Right lobe of liver (tissue), 6 donors: ENCODE data around the gene PDCD4. TPM values are rescaled to one million over a fixed set of nuclear protein-coding genes. Genes with fewer than 3 reads are reported as not detected.

ENCODE experiments used
- ATAC-seq, 4 donors: fragments of 200-7000 bp; cut with Tn5 transposase; one replicate each; pipeline ENCODE4 v1.9.1; 2020; ENCODE audit warnings: mild to moderate bottlenecking in 4 of 4, moderate library complexity in 4 of 4
- DNase-seq, 3 donors: peaks; one replicate each; pipeline ENCODE4 v3.0.0-alpha.2; 2020
- H3K27ac ChIP-seq, 3 donors: fragments of 200-600 bp; one replicate each; pipeline ENCODE4 v1.8.0; 2022
- H3K27me3 ChIP-seq, 2 donors: fragments of 200-600 bp; one replicate each; pipeline ENCODE4 v1.8.0; 2022
- H3K36me3 ChIP-seq, 4 donors: fragments of 200-600 bp; sonication (generic) in 1 of 4; one replicate each; pipeline versions ENCODE4 v1.5.1 to v1.8.0; 2017 to 2022; ENCODE audit warnings: control low read depth in 1 of 4
- H3K4me1 ChIP-seq, 4 donors: fragments of 200-600 bp; sonication (generic) in 1 of 4; one replicate each; pipeline versions ENCODE4 v1.5.1 to v1.8.0; 2017 to 2022; ENCODE audit warnings: control low read depth in 1 of 4
- H3K4me3 ChIP-seq, 3 donors: fragments of 200-600 bp; one replicate each; pipeline ENCODE4 v1.8.0; 2022
- H3K9me3 ChIP-seq, 4 donors: fragments of 200-600 bp; sonication (generic) in 1 of 4; one replicate each; pipeline versions ENCODE4 v1.5.1 to v1.8.0; 2017 to 2022; ENCODE audit warnings: control low read depth in 1 of 4
- POLR2A ChIP-seq: fragments of 450-650 bp; IDR thresholded peaks from one replicate; pipeline ENCODE4 v1.6.1; 2017; ENCODE audit warnings: antibody characterized with exemption, mild to moderate bottlenecking
- WGBS: methylation state at CpG from one replicate; pipeline ENCODE4 v1.1.6; 2018; ENCODE audit warnings: low coverage, low lambda C conversion rate; ENCODE audit not compliant: insufficient coverage; ENCODE audit errors: missing lambda C conversion rate; 5-methylcytosine and 5-hydroxymethylcytosine counted together
- intact Hi-C, 2 donors: fragments of 100-400 bp; cut with DNase I; formaldehyde crosslinking; loops; one replicate each; pipeline versions ENCODE4 v1.11.2 to v1.14.1; 2022
- total RNA-seq, 6 experiments: library from RNA; depleted of rRNA in 2 of 6; stranded (reverse); fragments of >200 nt in 2 of 6; fragmentation: NEBNext Ultra II Directional in 3 of 6; extraction: Animal tissue kit (Norgen Biotek cat#: 25700) in 3 of 6; gene quantifications; one replicate each; pipeline versions ENCODE4 v1.1.0 to v1.2.4, GENCODE V29; 2016 to 2023
- TF ChIP-seq, protein P1 (sequence below), 4 donors: fragments of 200-600 bp in 3 of 4; fragments of 450-650 bp in 1 of 4; IDR thresholded peaks; one replicate each; pipeline versions ENCODE4 v1.5.1 to v1.8.0; 2016 to 2022; ENCODE audit warnings: antibody characterized with exemption in 4 of 4, mild to moderate bottlenecking in 2 of 4
- donor health status: DM: no; HTN: yes; CAD: no.
- donor health status: DM: no; HTN: no; CAD: no.
- donor health status: DM: no; HTN: no; CAD: no.
- donor health status: DM: no; HTN: yes; CAD: no.
- donor health status: DM: no; HTN: yes; CAD: no.

The PDCD4 gene
- total RNA-seq, 6 experiments from 2014 or later = 10.8 to 105 (median 32.5) TPM

DNA sequence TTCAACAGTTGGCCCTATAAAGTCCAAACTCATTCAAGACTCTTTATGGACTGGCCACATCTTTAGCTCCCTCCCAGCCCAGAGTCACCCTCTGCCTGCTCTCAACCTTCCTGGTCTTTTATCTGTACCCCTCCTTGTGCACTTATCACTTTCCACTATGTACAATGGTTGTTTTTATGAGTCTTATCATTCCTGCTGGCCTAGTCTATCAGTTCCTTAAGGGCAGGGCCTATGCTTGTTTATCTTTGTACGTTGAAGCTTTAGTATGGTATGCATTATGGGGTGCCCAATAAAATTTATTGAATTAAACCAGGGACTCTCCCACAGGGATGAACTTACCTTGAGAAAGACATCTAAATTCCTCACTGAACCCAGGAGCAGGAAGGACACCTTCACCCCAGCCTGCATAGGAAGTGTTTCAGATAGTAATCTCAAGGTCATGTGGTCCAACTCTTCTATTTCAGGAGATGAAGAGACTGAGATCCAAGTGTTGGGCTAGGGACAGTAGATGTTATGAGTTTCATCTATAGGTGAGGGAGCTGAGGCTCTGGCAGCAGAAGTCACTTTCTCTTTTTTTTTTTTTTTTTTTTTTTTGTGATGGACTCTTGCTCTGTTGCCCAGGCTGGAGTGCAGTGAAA lies 13.3 kb upstream of the PDCD4 start:
- no peaks in the 10 kb centered on the region for H3K27me3 ChIP-seq
- no peaks in the 10 kb centered on the region for H3K36me3 ChIP-seq
- no peaks in the 10 kb centered on the region for H3K9me3 ChIP-seq
- no peak overlapping the region for H3K4me3 ChIP-seq
- peak overlapping the region in 2 of 3 donors; percentile 44 to 81 for H3K27ac ChIP-seq
- DNase-seq = no peak
- ATAC-seq = no peak
- WGBS = 24% methylated on average over 1 of the region's 1 CpG
- peaks cover 0 to 41% (median 21%) of the 10 kb centered on the region in 4 donors for H3K4me1 ChIP-seq
- no peak for TF ChIP-seq POLR2A
- TF ChIP-seq, protein P1, sequence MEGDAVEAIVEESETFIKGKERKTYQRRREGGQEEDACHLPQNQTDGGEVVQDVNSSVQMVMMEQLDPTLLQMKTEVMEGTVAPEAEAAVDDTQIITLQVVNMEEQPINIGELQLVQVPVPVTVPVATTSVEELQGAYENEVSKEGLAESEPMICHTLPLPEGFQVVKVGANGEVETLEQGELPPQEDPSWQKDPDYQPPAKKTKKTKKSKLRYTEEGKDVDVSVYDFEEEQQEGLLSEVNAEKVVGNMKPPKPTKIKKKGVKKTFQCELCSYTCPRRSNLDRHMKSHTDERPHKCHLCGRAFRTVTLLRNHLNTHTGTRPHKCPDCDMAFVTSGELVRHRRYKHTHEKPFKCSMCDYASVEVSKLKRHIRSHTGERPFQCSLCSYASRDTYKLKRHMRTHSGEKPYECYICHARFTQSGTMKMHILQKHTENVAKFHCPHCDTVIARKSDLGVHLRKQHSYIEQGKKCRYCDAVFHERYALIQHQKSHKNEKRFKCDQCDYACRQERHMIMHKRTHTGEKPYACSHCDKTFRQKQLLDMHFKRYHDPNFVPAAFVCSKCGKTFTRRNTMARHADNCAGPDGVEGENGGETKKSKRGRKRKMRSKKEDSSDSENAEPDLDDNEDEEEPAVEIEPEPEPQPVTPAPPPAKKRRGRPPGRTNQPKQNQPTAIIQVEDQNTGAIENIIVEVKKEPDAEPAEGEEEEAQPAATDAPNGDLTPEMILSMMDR (IDR thresholded peaks at IDR 0.05) = no peak
- intact Hi-C loops = no loop called here

DNA sequence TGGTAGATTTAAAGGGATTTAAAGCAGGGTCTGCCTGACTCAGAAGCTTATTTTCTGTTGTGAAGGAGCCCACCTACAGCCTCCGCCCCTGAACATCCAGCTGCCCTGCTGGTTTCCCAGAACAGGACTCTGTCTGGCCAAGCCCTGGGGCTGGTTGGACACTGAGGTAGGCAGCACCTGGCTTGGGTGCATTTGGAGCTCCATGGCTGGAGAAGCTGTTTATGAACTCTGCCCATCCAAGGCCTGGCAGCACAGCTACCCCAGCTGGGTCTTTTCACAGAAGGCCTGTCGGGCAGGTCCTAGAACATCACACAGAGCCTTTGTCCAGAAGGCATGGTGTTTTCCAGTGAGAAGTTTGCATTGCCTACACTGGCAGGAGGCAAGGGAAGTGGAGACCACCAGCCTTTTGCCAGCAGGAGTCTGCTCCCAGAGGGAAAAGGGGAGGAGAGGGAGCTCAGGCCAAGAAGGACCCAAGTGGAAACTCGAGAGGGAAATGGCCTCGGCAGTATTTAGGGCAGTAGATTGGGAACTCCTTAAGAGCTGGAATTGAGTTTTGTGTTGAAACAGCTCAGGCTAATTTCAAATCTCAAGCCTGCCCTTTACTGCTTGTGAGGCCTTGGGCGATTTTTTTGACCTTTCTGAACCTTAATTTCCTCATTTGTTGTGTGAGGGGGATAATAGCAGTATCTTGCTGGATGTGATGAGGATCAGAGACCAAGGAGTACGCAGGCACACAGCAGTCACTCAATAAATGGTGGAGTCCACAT lies 12.3 kb upstream of the PDCD4 start:
- TF ChIP-seq POLR2A = no peak
- TF ChIP-seq, protein P1 (IDR thresholded peaks at IDR 0.05) = no peak
- ATAC-seq = peak in 1 of 4 donors; percentile 3
- Histone ChIP-seq H3K9me3 (no peaks in the 10 kb centered on the region), H3K4me3 (no peak overlapping the region), H3K27me3 (no peaks in the 10 kb centered on the region), H3K4me1 (peaks cover 0 to 43% (median 21%) of the 10 kb centered on the region in 4 donors), H3K27ac (peak overlapping the region; percentile 34 to 60 (median 57)), H3K36me3 (no peaks in the 10 kb centered on the region)
- 68% methylated on average over 4 of the region's 6 CpGs for WGBS
- no peak for DNase-seq
- intact Hi-C loops = no loop called here

DNA sequence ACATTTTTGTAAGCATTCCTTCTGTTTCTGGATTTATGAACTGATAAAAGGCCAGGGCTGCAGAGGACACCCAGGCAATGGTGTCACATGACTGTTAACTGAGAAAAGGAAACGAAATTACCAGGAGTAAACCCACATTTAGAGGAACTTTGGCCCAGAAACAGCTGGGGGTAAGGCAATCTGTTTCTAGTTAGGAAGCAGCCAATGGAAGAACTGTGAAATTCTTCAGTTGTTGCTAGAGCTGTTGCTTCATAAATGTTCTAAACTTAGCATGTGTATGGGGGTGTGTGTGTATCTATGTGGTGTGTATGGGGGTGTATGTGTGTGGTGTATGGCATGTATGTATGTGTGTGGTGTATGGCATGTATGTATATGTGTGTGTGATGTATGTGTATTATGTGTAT lies 11.8 kb upstream of the PDCD4 start:
- peaks cover 0 to 48% (median 23%) of the 10 kb centered on the region in 4 donors for H3K4me1 ChIP-seq
- peak overlapping the region; percentile 34 to 60 (median 57) for H3K27ac ChIP-seq
- no peaks in the 10 kb centered on the region for H3K9me3 ChIP-seq
- H3K27me3 ChIP-seq = no peaks in the 10 kb centered on the region
- ATAC-seq (peak; percentile 17 to 37 (median 24)), DNase-seq (no peak)
- no peak overlapping the region for H3K4me3 ChIP-seq
- H3K36me3 ChIP-seq = no peaks in the 10 kb centered on the region
- no peak for TF ChIP-seq POLR2A
- TF ChIP-seq, protein P1 (IDR thresholded peaks at IDR 0.05) = no peak
- intact Hi-C loops = no loop called here
- 0% methylated on average over 1 of the region's 1 CpG for WGBS

DNA sequence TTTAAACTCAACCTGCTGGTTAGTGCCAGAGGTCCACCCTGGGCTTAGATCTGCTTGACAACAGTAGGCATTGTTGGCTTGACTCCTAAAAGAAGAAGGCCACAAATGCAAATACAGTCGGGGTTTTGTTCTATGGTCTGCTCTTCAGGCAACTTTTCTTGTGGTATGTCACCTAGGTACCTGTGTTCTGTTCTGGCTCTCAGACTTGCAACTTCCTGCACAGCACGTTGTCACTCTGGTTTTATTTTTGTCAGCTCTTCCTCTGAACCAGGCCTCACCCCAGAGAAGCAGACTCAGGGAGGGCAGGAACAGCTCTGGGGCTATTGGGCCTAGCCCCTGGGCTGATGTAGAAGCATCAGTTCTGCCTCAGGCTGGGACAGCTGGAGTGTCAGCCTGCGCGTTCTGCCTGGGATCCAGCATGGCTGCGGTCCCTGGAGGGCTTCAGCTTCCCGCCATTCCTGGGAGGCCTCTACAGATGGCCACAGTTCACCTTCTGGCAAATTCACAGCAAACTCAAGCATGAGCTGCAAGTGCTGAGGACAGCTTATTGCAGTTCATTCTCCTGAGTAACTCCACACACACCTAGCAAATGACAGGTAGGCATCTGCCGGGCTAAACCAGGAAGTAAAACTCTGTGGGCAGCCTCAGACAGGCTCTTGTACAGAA lies 11.0 kb upstream of the PDCD4 start:
- H3K4me1 ChIP-seq = peaks cover 0 to 48% (median 23%) of the 10 kb centered on the region in 4 donors
- intact Hi-C loops = no loop called here
- DNase-seq (no peak), ATAC-seq (peak in 3 of 4 donors; percentile 2 to 11 (median 4))
- 71% methylated on average over 4 of the region's 7 CpGs for WGBS
- TF ChIP-seq POLR2A = no peak
- TF ChIP-seq, protein P1 (IDR thresholded peaks at IDR 0.05) = no peak
- no peaks in the 10 kb centered on the region for H3K36me3 ChIP-seq
- peak overlapping the region in 2 of 3 donors; percentile 57 to 60 for H3K27ac ChIP-seq
- H3K9me3 ChIP-seq = no peaks in the 10 kb centered on the region
- no peak overlapping the region for H3K4me3 ChIP-seq
- H3K27me3 ChIP-seq = no peaks in the 10 kb centered on the region
